ENCODE measurements around the gene LMBR1. TPM values are rescaled to one million over a fixed set of nuclear protein-coding genes. Genes with fewer than 3 reads are reported as not detected.
A peak's percentile ranks its signal among the peaks of the same experiment; 100 is the strongest.

Gene LMBR1
- total RNA-seq, 1 donor, result 39.4 TPM

DNA sequence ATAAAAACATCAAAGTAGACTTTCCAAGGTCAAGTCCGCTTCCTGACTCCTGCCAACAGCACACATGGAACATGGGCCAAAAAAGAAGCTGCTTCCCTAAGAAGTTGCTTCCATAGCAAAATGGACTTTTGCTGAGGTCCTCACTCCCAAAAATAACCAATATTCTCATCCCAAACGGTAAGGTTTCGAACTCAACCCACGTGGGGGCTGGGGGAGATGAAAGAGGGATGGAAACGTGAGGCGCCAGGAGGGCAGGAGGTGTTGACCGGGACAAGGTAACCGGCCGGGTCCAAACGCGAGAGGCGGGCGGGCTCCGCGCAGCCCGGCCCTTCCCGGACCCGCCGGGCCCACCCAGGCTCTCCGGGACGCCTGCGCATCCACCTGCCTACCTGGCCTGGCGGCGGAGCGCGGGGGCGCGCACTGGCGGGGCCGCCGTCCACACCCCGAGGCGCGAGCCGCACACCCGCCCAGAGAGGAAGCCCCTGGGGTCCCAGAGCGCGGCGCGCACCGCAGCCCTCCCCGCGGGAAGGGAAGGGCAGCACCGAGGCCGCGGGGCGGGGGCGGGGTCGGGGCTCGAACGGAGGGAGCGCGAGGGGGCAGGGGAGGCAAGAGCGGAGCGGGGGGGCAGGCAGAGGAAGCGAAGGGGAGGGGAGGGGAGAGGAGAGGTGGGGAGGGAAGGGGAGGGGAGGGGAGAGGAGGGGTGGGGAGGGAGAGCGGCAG lies 742 bp downstream of the LMBR1 start:
- H3K9me3 ChIP-seq (ENCODE audit: low read depth, low read length), result no peaks in the 10 kb centered on the region
- H3K27me3 ChIP-seq (ENCODE audit: insufficient read depth, low read length), result no peaks in the 10 kb centered on the region
- H3K4me2 ChIP-seq (ENCODE audit: insufficient read depth, low read length), result peak overlapping the region; percentile 86
- H3K27ac ChIP-seq (ENCODE audit: low read depth, low read length), result no peak overlapping the region
- TF ChIP-seq, protein P1, sequence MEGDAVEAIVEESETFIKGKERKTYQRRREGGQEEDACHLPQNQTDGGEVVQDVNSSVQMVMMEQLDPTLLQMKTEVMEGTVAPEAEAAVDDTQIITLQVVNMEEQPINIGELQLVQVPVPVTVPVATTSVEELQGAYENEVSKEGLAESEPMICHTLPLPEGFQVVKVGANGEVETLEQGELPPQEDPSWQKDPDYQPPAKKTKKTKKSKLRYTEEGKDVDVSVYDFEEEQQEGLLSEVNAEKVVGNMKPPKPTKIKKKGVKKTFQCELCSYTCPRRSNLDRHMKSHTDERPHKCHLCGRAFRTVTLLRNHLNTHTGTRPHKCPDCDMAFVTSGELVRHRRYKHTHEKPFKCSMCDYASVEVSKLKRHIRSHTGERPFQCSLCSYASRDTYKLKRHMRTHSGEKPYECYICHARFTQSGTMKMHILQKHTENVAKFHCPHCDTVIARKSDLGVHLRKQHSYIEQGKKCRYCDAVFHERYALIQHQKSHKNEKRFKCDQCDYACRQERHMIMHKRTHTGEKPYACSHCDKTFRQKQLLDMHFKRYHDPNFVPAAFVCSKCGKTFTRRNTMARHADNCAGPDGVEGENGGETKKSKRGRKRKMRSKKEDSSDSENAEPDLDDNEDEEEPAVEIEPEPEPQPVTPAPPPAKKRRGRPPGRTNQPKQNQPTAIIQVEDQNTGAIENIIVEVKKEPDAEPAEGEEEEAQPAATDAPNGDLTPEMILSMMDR (IDR thresholded peaks at IDR 0.05; ENCODE audit: extremely low read depth, low read depth, low read length), result no peak
- H3K36me3 ChIP-seq (ENCODE audit: insufficient read depth, low read length), result no peaks in the 10 kb centered on the region
- peak; percentile 90 for DNase-seq (ENCODE audit: insufficient read length, low spot score, missing footprints)
- H3K4me3 ChIP-seq (ENCODE audit: insufficient read depth, low read length), result peak overlapping the region; percentile 83
- peak overlapping the region; percentile 75 for H2AFZ ChIP-seq (ENCODE audit: low read length)
- H3K79me2 ChIP-seq (ENCODE audit: insufficient read depth, low read length), result peaks cover 20% of the 10 kb centered on the region
- no peaks in the 10 kb centered on the region for H3K4me1 ChIP-seq (ENCODE audit: insufficient read depth, low read length)
- H4K20me1 ChIP-seq (ENCODE audit: insufficient read depth, low read length), result no peaks in the 10 kb centered on the region

DNA sequence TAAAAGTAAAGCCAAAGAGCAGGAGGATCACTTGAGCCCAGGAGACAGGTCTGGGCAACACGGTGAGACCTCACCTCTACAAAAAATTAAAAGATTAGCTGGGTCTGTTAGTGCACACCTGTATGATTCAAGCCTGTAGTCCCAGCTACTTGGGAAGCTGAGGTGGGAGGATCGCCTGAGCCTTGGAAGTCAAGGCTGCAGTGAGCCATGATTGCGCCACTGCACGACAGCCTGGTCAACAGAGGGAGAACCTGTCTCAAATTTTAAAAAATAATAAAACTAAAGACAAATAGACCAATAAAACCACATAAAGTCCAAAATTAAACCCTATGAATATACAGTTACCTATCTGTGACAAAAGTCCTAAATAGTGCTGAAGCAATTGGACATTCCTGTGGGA lies 3.2 kb downstream of the LMBR1 start:
- DNase-seq (ENCODE audit: insufficient read length, low spot score, missing footprints), result no peak
- TF ChIP-seq, protein P1 (IDR thresholded peaks at IDR 0.05; ENCODE audit: extremely low read depth, low read depth, low read length), result no peak
- Histone ChIP-seq H3K36me3 (ENCODE audit: insufficient read depth, low read length) (no peaks in the 10 kb centered on the region), H3K4me1 (ENCODE audit: insufficient read depth, low read length) (no peaks in the 10 kb centered on the region), H3K27me3 (ENCODE audit: insufficient read depth, low read length) (no peaks in the 10 kb centered on the region), H3K27ac (ENCODE audit: low read depth, low read length) (no peak overlapping the region), H3K9me3 (ENCODE audit: low read depth, low read length) (no peaks in the 10 kb centered on the region), H3K79me2 (ENCODE audit: insufficient read depth, low read length) (peaks cover 31% of the 10 kb centered on the region), H3K4me3 (ENCODE audit: insufficient read depth, low read length) (no peak overlapping the region), H3K4me2 (ENCODE audit: insufficient read depth, low read length) (no peak overlapping the region), H2AFZ (ENCODE audit: low read length) (no peak overlapping the region), H4K20me1 (ENCODE audit: insufficient read depth, low read length) (peaks cover 2% of the 10 kb centered on the region)

DNA sequence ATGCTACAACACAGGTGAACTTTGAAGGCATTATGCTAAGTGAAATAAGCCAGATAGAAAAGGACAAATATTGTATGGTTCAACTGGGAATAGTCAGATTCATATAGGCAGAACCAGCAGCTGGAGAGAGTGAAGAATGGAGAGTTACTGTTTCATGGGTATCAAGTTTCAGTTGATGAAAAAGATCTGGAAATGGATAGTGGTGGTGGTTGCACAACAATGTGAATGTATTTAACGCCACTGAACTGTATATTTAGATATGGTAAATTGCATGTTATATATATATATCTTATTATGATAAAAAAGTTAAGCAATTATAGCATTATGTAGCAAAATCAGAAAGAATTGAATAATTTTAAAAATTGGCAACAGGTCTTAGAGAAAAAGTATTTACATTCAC lies 3.9 kb downstream of the LMBR1 start:
- Histone ChIP-seq H3K36me3 (ENCODE audit: insufficient read depth, low read length) (no peaks in the 10 kb centered on the region), H2AFZ (ENCODE audit: low read length) (no peak overlapping the region), H3K9me3 (ENCODE audit: low read depth, low read length) (no peaks in the 10 kb centered on the region), H3K27ac (ENCODE audit: low read depth, low read length) (no peak overlapping the region), H3K4me1 (ENCODE audit: insufficient read depth, low read length) (no peaks in the 10 kb centered on the region), H3K4me3 (ENCODE audit: insufficient read depth, low read length) (no peak overlapping the region), H4K20me1 (ENCODE audit: insufficient read depth, low read length) (peaks cover 2% of the 10 kb centered on the region), H3K4me2 (ENCODE audit: insufficient read depth, low read length) (no peak overlapping the region), H3K27me3 (ENCODE audit: insufficient read depth, low read length) (no peaks in the 10 kb centered on the region), H3K79me2 (ENCODE audit: insufficient read depth, low read length) (peaks cover 38% of the 10 kb centered on the region)
- no peak for DNase-seq (ENCODE audit: insufficient read length, low spot score, missing footprints)
- TF ChIP-seq, protein P1 (IDR thresholded peaks at IDR 0.05; ENCODE audit: extremely low read depth, low read depth, low read length), result no peak

DNA sequence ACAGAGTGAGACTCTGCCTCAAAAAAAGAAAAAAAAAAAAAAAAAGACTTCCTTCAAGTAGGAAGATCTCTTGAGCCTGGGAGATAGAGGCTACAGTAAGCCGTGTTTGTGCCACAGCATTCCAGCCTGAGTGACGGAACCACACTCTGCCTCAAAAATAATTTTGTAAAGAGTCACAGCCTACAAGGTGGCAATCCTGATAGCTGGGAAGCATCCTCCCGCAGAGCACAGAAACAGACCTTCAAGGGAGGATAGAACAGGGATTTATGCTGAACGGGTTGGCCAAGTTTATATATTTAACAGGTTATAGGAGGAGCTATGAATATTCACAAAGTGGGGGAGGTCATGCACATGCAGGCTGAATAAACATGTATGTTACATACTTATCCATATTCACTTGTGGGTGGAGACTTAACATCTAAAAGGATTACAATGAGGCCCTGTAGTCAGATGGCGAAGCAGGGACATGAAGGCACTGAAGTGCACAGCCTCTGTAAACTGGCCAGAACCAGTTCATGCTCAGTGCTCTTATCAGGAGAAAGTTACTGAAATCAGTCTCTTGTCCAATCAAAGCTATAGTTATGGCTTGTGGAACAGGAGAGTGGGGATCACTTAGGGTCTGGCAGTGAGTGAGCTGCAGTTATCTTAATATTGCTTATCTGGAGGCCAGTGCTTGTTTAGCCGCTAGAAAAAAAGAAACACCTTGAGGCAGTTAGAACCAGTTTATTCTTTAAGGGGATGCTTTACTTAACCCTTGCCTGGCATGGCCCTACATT lies 6.8 kb downstream of the LMBR1 start:
- Histone ChIP-seq H4K20me1 (ENCODE audit: insufficient read depth, low read length) (peaks cover 2% of the 10 kb centered on the region), H3K4me2 (ENCODE audit: insufficient read depth, low read length) (no peak overlapping the region), H3K79me2 (ENCODE audit: insufficient read depth, low read length) (peaks cover 50% of the 10 kb centered on the region), H3K36me3 (ENCODE audit: insufficient read depth, low read length) (no peaks in the 10 kb centered on the region), H3K4me3 (ENCODE audit: insufficient read depth, low read length) (no peak overlapping the region), H3K27me3 (ENCODE audit: insufficient read depth, low read length) (no peaks in the 10 kb centered on the region), H3K4me1 (ENCODE audit: insufficient read depth, low read length) (no peaks in the 10 kb centered on the region), H3K27ac (ENCODE audit: low read depth, low read length) (no peak overlapping the region), H2AFZ (ENCODE audit: low read length) (no peak overlapping the region), H3K9me3 (ENCODE audit: low read depth, low read length) (no peaks in the 10 kb centered on the region)
- DNase-seq (ENCODE audit: insufficient read length, low spot score, missing footprints), result no peak
- TF ChIP-seq, protein P1 (IDR thresholded peaks at IDR 0.05; ENCODE audit: extremely low read depth, low read depth, low read length), result no peak
